Colonic mucosa (tissue), 4 donors: ENCODE results near the gene MARCHF10. TPM values are rescaled to one million over a fixed set of nuclear protein-coding genes. Genes with fewer than 3 reads are reported as not detected.

Experiments used
- DNase-seq: peaks from one replicate; pipeline ENCODE4 v3.0.0-alpha.2; 2020
- H3K27ac ChIP-seq: fragments of 200-600 bp; one replicate; pipeline ENCODE4 v1.8.0; 2021
- H3K27me3 ChIP-seq: fragments of 200-600 bp; one replicate; pipeline ENCODE4 v1.8.0; 2021
- H3K36me3 ChIP-seq: fragments of 200-600 bp; one replicate; pipeline ENCODE4 v1.8.0; 2021
- H3K4me1 ChIP-seq: fragments of 200-600 bp; one replicate; pipeline ENCODE4 v1.8.0; 2021; ENCODE audit warnings: mild to moderate bottlenecking
- H3K4me3 ChIP-seq: fragments of 200-600 bp; one replicate; pipeline ENCODE4 v1.8.0; 2021
- H3K9ac ChIP-seq, 2 donors: one replicate each; pipeline ENCODE4 v1.7.0; 2013; ENCODE audit warnings: control low read depth in 2 of 2, low read depth in 2 of 2, low read length in 2 of 2
- H3K9me3 ChIP-seq: fragments of 200-600 bp; one replicate; pipeline ENCODE4 v1.8.0; 2021
- intact Hi-C: fragments of 100-400 bp; cut with DNase I; formaldehyde crosslinking; loops from one replicate; pipeline ENCODE4 v1.14.1; 2022
- total RNA-seq, 2 donors: library from RNA; stranded (reverse); fragmentation: NEBNext Ultra II Directional in 1 of 2; extraction: Animal tissue kit (Norgen Biotek cat#: 25700) in 1 of 2; gene quantifications; one replicate each; pipeline ENCODE4 v1.2.1, GENCODE V29; 2021
- TF ChIP-seq, protein P1 (sequence below): fragments of 200-600 bp; IDR thresholded peaks from one replicate; pipeline ENCODE4 v1.8.0; 2022; ENCODE audit warnings: antibody characterized with exemption, mild to moderate bottlenecking
- donor health status: healthy.
- donor health status: DM: no; HTN: no; CAD: no.
- donor health status: DM: no; HTN: no; CAD: no.

MARCHF10 gene
- total RNA-seq, 2 donors from 2014 or later: not detected

DNA sequence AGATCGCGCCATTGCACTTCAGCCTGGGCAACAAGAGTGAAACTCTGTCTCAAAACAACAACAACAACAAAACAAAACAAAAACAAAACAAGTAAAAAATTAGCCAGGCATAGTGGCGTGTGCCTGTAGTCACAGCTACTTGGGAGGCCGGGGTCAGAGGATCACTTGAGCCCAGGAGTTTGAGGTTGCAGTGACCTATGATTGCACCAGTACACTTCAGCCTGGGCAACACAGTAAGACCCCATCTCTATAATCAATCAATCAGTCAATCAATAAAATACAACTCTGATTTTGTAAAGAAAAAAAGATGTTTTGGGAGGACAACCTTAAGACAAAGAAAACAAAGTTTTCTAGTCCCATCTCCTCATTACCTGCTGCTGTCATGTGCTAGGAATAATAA is 51.9 kb downstream of the MARCHF10 start:
- intact Hi-C loops: no loop called here
- H3K36me3 ChIP-seq: no peaks in the 10 kb centered on the region
- H3K9ac ChIP-seq: no peak overlapping the region
- H3K9me3 ChIP-seq: no peaks in the 10 kb centered on the region
- DNase-seq: no peak
- TF ChIP-seq, protein P1, sequence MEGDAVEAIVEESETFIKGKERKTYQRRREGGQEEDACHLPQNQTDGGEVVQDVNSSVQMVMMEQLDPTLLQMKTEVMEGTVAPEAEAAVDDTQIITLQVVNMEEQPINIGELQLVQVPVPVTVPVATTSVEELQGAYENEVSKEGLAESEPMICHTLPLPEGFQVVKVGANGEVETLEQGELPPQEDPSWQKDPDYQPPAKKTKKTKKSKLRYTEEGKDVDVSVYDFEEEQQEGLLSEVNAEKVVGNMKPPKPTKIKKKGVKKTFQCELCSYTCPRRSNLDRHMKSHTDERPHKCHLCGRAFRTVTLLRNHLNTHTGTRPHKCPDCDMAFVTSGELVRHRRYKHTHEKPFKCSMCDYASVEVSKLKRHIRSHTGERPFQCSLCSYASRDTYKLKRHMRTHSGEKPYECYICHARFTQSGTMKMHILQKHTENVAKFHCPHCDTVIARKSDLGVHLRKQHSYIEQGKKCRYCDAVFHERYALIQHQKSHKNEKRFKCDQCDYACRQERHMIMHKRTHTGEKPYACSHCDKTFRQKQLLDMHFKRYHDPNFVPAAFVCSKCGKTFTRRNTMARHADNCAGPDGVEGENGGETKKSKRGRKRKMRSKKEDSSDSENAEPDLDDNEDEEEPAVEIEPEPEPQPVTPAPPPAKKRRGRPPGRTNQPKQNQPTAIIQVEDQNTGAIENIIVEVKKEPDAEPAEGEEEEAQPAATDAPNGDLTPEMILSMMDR: no peak
- no peaks in the 10 kb centered on the region for H3K27me3 ChIP-seq
- H3K27ac ChIP-seq: no peak overlapping the region
- no peaks in the 10 kb centered on the region for H3K4me1 ChIP-seq
- H3K4me3 ChIP-seq: no peak overlapping the region

DNA sequence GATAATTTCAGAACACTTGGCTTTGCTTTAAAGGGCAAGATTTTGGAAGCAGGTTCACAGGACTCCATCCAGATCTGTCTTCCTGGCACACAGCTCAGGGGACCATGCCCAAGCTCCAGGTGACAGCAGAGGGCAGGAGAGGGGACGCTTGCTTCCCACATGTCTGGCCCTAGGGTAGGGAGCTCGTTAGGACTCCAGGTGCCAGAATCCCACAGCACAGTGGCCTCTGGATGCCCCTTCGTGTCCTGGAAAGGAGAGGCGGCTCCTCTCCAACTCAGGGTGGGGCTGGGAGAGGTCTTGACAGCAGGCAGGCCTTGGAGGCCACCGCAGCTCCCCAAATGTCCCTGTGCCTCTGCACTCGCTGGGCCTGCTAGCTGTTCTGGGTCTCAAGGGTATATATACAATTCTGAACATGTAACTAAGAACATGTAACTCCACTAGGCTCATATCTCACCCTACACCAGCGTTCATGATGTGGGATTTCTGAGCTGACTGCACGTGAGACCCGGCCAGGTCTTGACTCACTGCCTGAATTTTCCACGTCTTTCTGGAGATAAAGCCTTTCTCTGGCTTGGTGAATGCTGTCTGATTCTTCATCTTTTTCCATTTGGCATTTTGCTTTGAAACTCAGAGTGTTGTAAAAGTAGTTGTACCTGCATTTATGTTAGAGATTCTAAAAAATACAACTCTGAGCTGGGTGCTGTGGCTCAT is 52.8 kb downstream of the MARCHF10 start:
- no peaks in the 10 kb centered on the region for H3K4me1 ChIP-seq
- TF ChIP-seq, protein P1: no peak
- DNase-seq: no peak

DNA sequence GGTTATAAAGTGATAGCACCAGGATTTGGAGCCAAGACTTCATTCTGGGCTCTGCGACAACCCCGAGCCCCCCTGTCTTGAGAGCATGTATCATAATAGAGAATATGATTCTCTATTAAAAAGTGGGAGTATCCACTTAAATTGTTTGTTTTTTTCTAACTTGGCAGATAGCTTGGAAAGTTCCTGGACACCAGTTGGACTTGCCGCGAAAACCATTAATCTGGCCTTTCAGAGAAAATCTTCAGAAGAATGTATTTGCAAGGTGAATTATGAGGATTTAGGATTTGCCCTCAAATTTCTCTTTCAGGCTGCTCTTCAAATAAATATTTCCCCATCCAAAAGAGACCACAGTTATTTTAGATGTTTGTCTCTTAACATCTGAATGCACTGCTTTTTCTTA is 53.5 kb downstream of the MARCHF10 start:
- Histone ChIP-seq H3K4me1 (no peaks in the 10 kb centered on the region), H3K27ac (no peak overlapping the region), H3K9me3 (no peaks in the 10 kb centered on the region), H3K27me3 (no peaks in the 10 kb centered on the region), H3K9ac (no peak overlapping the region), H3K4me3 (no peak overlapping the region), H3K36me3 (no peaks in the 10 kb centered on the region)
- intact Hi-C loops: no loop called here
- no peak for DNase-seq
- TF ChIP-seq, protein P1: no peak

More for the DNA sequence above, 52.8 kb downstream of the MARCHF10 start:
- H3K9ac ChIP-seq: no peak overlapping the region
- H3K27ac ChIP-seq: no peak overlapping the region
- H3K27me3 ChIP-seq: no peaks in the 10 kb centered on the region
- no peaks in the 10 kb centered on the region for H3K9me3 ChIP-seq
- no peak overlapping the region for H3K4me3 ChIP-seq
- intact Hi-C loops: no loop called here
- H3K36me3 ChIP-seq: no peaks in the 10 kb centered on the region

DNA sequence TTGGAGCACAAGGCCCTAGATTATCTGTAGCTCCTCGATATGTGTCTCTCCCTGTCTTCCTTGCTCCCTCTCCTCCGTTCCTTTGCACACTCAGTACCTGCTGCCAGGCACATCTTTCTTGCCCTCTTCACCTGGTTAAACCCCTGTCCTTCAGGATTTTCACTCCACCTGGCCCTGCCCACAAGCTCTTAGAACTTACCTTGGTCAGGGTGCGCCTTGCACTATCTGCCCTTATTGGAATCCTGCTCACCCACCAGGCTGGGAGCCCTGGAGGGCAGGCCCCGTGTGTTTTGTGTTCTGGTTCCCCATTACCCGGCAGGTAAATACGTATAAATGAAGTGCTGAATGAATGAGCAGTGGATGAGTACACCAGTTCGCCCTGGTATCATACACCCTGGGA is 54.6 kb downstream of the MARCHF10 start:
- Histone ChIP-seq H3K27me3 (no peaks in the 10 kb centered on the region), H3K27ac (no peak overlapping the region), H3K9ac (no peak overlapping the region), H3K9me3 (no peaks in the 10 kb centered on the region), H3K4me3 (no peak overlapping the region), H3K36me3 (no peaks in the 10 kb centered on the region), H3K4me1 (no peaks in the 10 kb centered on the region)
- DNase-seq: no peak
- TF ChIP-seq, protein P1: no peak
- intact Hi-C loops: no loop called here

DNA sequence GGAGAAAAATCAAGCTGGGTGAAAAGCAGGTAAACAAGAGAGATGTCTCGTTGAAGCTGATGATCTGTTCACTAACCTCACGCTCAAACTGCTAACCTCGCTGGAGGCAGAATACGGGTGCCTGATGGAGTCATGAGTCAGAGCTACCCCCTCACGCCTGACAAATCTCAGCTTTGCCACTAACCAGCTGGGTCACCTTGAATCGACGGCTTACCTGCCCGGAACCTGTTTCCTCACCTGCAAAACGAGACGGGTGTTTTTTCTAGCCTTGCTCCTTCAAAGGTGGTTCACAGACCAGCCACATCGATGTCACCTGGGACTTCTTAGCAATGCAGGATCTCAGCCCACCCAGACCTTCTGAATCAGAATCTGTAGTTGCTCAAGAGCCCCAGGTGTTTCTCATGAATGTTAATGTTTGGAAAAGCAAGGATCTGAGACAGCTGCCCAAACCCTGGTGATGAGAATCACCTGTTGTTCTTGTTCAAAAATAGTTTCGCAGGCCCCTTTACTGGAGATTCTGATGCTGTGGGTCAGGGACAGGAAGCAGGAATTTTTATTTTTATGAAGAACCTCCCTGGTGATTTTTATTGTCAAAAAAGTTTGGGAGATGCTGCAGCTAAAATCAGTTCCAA is 56.9 kb downstream of the MARCHF10 start:
- H3K9me3 ChIP-seq: no peaks in the 10 kb centered on the region
- H3K27me3 ChIP-seq: no peaks in the 10 kb centered on the region
- no peaks in the 10 kb centered on the region for H3K4me1 ChIP-seq
- intact Hi-C loops: no loop called here
- no peak overlapping the region for H3K27ac ChIP-seq
- H3K9ac ChIP-seq: no peak overlapping the region
- TF ChIP-seq, protein P1: no peak
- no peak for DNase-seq
- H3K36me3 ChIP-seq: no peaks in the 10 kb centered on the region
- H3K4me3 ChIP-seq: no peak overlapping the region
